Natural killer cell (primary cell): ENCODE results near the gene CACNA1F. TPM values are rescaled to one million over a fixed set of nuclear protein-coding genes. Genes with fewer than 3 reads are reported as not detected.

Experiments used
- ATAC-seq, 3 donors: fragments of 150-1000 bp in 2 of 3; fragments of 200-7000 bp in 1 of 3; cut with Tn5 transposase; 1 replicate in 1 of 3; 2 replicates in 2 of 3; pipeline ENCODE4 v1.10.0; 2021; ENCODE audit warnings: mild to moderate bottlenecking in 2 of 3, moderate library complexity in 2 of 3
- DNase-seq, 2 donors: peaks; one replicate each; pipeline versions ENCODE4 v3.0.0 to v3.0.0-alpha.2; 2013 to 2021; ENCODE audit warnings: mixed read lengths in 1 of 2
- H3K27ac ChIP-seq: one replicate; pipeline ENCODE4 v1.5.1; 2013; ENCODE audit warnings: mild to moderate bottlenecking, low read length
- H3K27me3 ChIP-seq: one replicate; pipeline ENCODE4 v1.6.1; 2013; ENCODE audit warnings: low read length; ENCODE audit not compliant: control insufficient read depth, insufficient read depth
- H3K36me3 ChIP-seq: one replicate; pipeline ENCODE4 v1.6.1; 2013; ENCODE audit warnings: low read length; ENCODE audit not compliant: control insufficient read depth, insufficient read depth
- H3K4me1 ChIP-seq: one replicate; pipeline ENCODE4 v1.6.1; 2013; ENCODE audit warnings: low read length; ENCODE audit not compliant: control insufficient read depth, insufficient read depth
- H3K4me3 ChIP-seq: one replicate; pipeline ENCODE4 v1.5.1; 2013; ENCODE audit warnings: low read length
- H3K9me3 ChIP-seq: one replicate; pipeline ENCODE4 v1.6.1; 2013; ENCODE audit warnings: low read length; ENCODE audit not compliant: control insufficient read depth, insufficient read depth
- H3K27ac Mint-ChIP-seq, 2 donors: one replicate each; pipeline ENCODE4 v1.8.0; 2022; ENCODE audit warnings: mild to moderate bottlenecking in 2 of 2, mixed read lengths in 2 of 2, moderate library complexity in 1 of 2
- H3K27me3 Mint-ChIP-seq, 2 donors: one replicate each; pipeline ENCODE4 v1.8.0; 2022; ENCODE audit warnings: low read depth in 2 of 2, mixed read lengths in 2 of 2
- H3K36me3 Mint-ChIP-seq: one replicate; pipeline ENCODE4 v1.8.0; 2022; ENCODE audit warnings: mixed read lengths
- H3K4me1 Mint-ChIP-seq, 2 donors: one replicate each; pipeline ENCODE4 v1.8.0; 2022; ENCODE audit warnings: mixed read lengths in 2 of 2
- H3K4me3 Mint-ChIP-seq: one replicate; pipeline ENCODE4 v1.8.0; 2022; ENCODE audit warnings: mild to moderate bottlenecking, moderate library complexity, mixed read lengths
- H3K9me3 Mint-ChIP-seq, 2 donors: one replicate each; pipeline ENCODE4 v1.8.0; 2022; ENCODE audit warnings: mixed read lengths in 2 of 2
- WGBS: methylation state at CpG from one replicate; pipeline ENCODE4 v1.1.7; 2013; ENCODE audit warnings: missing lambda C conversion rate; ENCODE audit not compliant: insufficient coverage; 5-methylcytosine and 5-hydroxymethylcytosine counted together
- intact Hi-C: fragments of 100-400 bp; cut with micrococcal nuclease; formaldehyde crosslinking; loops from one replicate; pipeline ENCODE4 v1.14.2; 2022
- total RNA-seq, 4 donors: library from RNA; stranded (reverse); fragments of 120-200 nt in 1 of 4; gene quantifications; one replicate each; pipeline versions ENCODE4 v1.2.3 to v1.2.4, GENCODE V29; 2013 to 2022
- TF ChIP-seq, protein P1 (sequence below): fragments of 200-600 bp; IDR thresholded peaks from one replicate; pipeline ENCODE4 v1.8.0; 2022; ENCODE audit warnings: antibody characterized with exemption

Gene CACNA1F
- total RNA-seq, 3 donors from 2014 or later (not counting 1 experiment from before 2014, with no cell fraction given) = 0.48 to 1.1 (median 0.66) TPM

DNA sequence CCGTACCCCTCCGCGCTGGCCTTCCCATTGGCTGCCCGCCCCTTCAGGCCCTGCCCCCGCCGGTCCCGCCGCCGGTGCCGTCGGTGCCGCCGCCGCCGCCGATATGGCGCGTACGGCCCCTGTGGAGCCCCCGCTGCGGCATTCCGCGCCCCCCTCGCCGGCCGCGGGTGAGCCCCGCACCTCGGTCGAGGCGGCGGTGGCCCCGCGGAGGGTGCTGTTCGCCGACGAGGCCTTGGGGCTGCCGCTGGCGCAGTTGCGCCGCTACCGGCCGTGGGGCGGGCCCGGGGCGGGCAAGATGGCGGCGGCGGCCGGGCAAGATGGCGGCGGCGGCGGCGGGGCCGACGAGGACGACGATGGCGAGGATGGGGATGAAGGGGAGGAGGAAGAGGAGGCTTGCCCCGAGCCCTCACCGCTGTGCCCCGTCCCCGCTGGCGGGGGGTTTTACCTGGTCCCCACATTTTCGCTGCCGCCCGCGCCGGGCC lies 36.7 kb upstream of the CACNA1F start, which contains the start of gene PPP1R3F:
PPP1R3F (plus strand) TSS at position 27 of the 482 bp plus-strand sequence; CDS start at position 104, 77 bp downstream.
- no peaks in the 10 kb centered on the region for H3K36me3 Mint-ChIP-seq
- peak within 1 kb of the TSS; percentile 95 to 96 for H3K27ac Mint-ChIP-seq
- Histone ChIP-seq H3K36me3 (no peaks in the 10 kb centered on the region), H3K4me3 (peak within 1 kb of the TSS; percentile 92), H3K9me3 (no peaks in the 10 kb centered on the region), H3K27ac (peak within 1 kb of the TSS; percentile 100), H3K27me3 (no peaks in the 10 kb centered on the region), H3K4me1 (peaks cover 54% of the 10 kb centered on the region)
- no peak for DNase-seq
- H3K27me3 Mint-ChIP-seq = no peaks in the 10 kb centered on the region
- H3K9me3 Mint-ChIP-seq = no peaks in the 10 kb centered on the region
- H3K4me1 Mint-ChIP-seq = peaks cover 36 to 49% of the 10 kb centered on the region in 2 donors
- H3K4me3 Mint-ChIP-seq = peak within 1 kb of the TSS; percentile 90
- ATAC-seq = peak; percentile 11 to 22 (median 18)
- TF ChIP-seq, protein P1, sequence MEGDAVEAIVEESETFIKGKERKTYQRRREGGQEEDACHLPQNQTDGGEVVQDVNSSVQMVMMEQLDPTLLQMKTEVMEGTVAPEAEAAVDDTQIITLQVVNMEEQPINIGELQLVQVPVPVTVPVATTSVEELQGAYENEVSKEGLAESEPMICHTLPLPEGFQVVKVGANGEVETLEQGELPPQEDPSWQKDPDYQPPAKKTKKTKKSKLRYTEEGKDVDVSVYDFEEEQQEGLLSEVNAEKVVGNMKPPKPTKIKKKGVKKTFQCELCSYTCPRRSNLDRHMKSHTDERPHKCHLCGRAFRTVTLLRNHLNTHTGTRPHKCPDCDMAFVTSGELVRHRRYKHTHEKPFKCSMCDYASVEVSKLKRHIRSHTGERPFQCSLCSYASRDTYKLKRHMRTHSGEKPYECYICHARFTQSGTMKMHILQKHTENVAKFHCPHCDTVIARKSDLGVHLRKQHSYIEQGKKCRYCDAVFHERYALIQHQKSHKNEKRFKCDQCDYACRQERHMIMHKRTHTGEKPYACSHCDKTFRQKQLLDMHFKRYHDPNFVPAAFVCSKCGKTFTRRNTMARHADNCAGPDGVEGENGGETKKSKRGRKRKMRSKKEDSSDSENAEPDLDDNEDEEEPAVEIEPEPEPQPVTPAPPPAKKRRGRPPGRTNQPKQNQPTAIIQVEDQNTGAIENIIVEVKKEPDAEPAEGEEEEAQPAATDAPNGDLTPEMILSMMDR = no peak
- intact Hi-C loops = loop anchor here (1.0 kb wide), 2 partner anchors 39 to 70 kb away; partner anchors contain the start of gene SYP
- WGBS = under 1% methylated on average over 70 of the region's 70 CpGs

DNA sequence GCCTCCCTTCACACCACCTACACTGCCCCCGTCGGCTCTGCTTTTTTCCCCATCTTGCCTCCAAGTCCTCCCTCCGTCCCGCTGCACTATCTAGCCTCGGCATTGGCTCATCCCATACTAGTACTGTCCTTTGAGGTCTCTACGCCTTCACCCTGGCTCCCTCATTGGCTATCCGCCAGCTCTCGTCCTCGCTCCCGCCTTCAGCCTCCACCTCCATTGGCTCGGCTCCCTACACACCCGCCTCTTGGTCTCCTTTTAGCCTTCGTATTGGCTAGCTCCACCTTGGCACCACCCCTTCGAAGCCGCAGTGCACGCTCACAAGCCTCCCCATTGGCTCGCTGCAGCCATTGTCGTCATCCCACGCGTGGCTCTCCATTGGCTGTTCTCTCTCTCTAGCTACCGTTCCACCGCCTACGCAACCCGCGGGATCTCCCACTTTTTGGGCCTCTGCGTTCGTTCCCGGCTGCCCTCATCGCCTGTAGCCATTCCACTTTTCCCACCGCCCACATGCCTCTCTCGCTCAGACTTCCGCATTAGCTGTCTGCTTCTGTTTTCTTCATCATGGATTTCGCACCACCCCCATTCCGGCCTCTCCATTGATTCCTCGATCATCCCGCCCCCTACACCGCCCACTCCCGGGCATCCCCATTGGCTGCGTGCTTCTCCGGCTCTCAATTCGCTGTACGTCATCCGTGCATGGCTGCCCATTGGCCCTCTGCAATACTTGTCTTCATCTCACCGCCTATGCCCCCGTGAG lies 36.0 kb upstream of the CACNA1F start:
- Histone ChIP-seq H3K36me3 (no peaks in the 10 kb centered on the region), H3K27ac (peak overlapping the region; percentile 100), H3K4me1 (peaks cover 48% of the 10 kb centered on the region), H3K9me3 (no peaks in the 10 kb centered on the region), H3K4me3 (peak overlapping the region; percentile 92), H3K27me3 (no peaks in the 10 kb centered on the region)
- Mint-ChIP-seq H3K4me1 (peaks cover 30 to 43% of the 10 kb centered on the region in 2 donors), H3K36me3 (no peaks in the 10 kb centered on the region), H3K4me3 (peak overlapping the region; percentile 90), H3K27ac (peak overlapping the region; percentile 95 to 96), H3K9me3 (no peaks in the 10 kb centered on the region), H3K27me3 (no peaks in the 10 kb centered on the region)
- DNase-seq (peak; percentile 87 to 97), ATAC-seq (peak; percentile 82 to 94 (median 84))
- TF ChIP-seq, protein P1 = no peak
- intact Hi-C loops = loop anchor here (1.0 kb wide), 2 partner anchors 40 to 69 kb away; partner anchors contain the start of gene SYP
- WGBS = under 1% methylated on average over 45 of the region's 45 CpGs

DNA sequence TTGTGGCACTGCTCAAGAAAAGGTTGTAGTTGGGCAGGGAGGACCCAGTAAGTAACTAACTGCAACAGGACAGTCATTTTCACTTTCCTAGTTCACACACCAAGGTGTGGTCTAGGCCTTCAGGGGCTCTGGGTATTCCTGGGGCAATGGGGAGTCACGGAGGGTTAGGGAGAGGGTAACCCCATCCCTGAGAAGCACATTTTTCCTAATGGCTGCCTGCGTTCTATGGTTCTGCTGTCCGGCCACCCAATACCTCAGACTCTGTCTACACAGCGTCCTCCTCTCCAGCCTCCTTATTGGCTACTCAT lies 35.5 kb upstream of the CACNA1F start:
- no peaks in the 10 kb centered on the region for H3K36me3 Mint-ChIP-seq
- Histone ChIP-seq H3K36me3 (no peaks in the 10 kb centered on the region), H3K4me3 (peak overlapping the region; percentile 43), H3K27ac (peak overlapping the region; percentile 100), H3K4me1 (peaks cover 42% of the 10 kb centered on the region), H3K9me3 (no peaks in the 10 kb centered on the region), H3K27me3 (no peaks in the 10 kb centered on the region)
- no peaks in the 10 kb centered on the region for H3K27me3 Mint-ChIP-seq
- no peak for ATAC-seq
- peaks cover 28 to 39% of the 10 kb centered on the region in 2 donors for H3K4me1 Mint-ChIP-seq
- peak overlapping the region; percentile 90 for H3K4me3 Mint-ChIP-seq
- TF ChIP-seq, protein P1 = no peak
- DNase-seq = no peak
- H3K9me3 Mint-ChIP-seq = no peaks in the 10 kb centered on the region
- intact Hi-C loops = loop anchor here (1.0 kb wide), 2 partner anchors 41 to 68 kb away; partner anchors contain the start of gene SYP
- peak overlapping the region; percentile 95 to 96 for H3K27ac Mint-ChIP-seq
- WGBS = 0% methylated on average over 4 of the region's 4 CpGs
